MCF 10A (cell line): ENCODE data around the gene SAMHD1. TPM values are rescaled to one million over a fixed set of nuclear protein-coding genes. Genes with fewer than 3 reads are reported as not detected.
"Not testable (repeated sequence)": the region's sequence is repeated elsewhere in the genome, so short reads cannot be mapped to it uniquely, and the experiment has no call there.

Source experiments
- BruUV-seq: library from RNA; stranded (reverse); fragments of 400-500 nt; replicated peaks from 2 replicates; lab custom pipeline; 2021; lab: Mats Ljungman, UMichigan
- CTCF ChIA-PET: fragments of 300-600 bp; sonication (Branson Sonifier 250); formaldehyde crosslinking; extraction: SDS; loops from one replicate; lab custom pipeline; 2021; ENCODE audit warnings: antibody characterized with exemption, inconsistent platforms; lab: Yijun Ruan, JAX
- POLR2A ChIA-PET: fragments of 300-600, 350-650 bp; sonication (Branson Sonifier 250); formaldehyde crosslinking; extraction: SDS; loops from one replicate; lab custom pipeline; 2020; ENCODE audit warnings: antibody characterized with exemption, inconsistent platforms; lab: Yijun Ruan, JAX
- DNase-seq: peaks from one replicate; pipeline ENCODE4 v3.0.0-alpha.2; 2018; ENCODE audit not compliant: unreplicated experiment
- H3K27ac Mint-ChIP-seq: one replicate; pipeline ENCODE4 v1.8.0; 2022; ENCODE audit warnings: mild to moderate bottlenecking, low read depth, mixed read lengths; ENCODE audit not compliant: unreplicated experiment
- H3K27me3 Mint-ChIP-seq: one replicate; pipeline ENCODE4 v1.8.0; 2022; ENCODE audit warnings: mixed read lengths; ENCODE audit not compliant: insufficient read depth, unreplicated experiment
- H3K36me3 Mint-ChIP-seq: one replicate; pipeline ENCODE4 v1.8.0; 2022; ENCODE audit warnings: mild to moderate bottlenecking, moderate library complexity, mixed read lengths; ENCODE audit not compliant: insufficient read depth, unreplicated experiment
- H3K4me1 Mint-ChIP-seq: one replicate; pipeline ENCODE4 v1.8.0; 2022; ENCODE audit warnings: mixed read lengths; ENCODE audit not compliant: insufficient read depth, unreplicated experiment
- H3K4me3 Mint-ChIP-seq: one replicate; pipeline ENCODE4 v1.8.0; 2022; ENCODE audit warnings: mild to moderate bottlenecking, moderate library complexity, mixed read lengths; ENCODE audit not compliant: unreplicated experiment
- H3K9me3 Mint-ChIP-seq: one replicate; pipeline ENCODE4 v1.8.0; 2022; ENCODE audit warnings: mixed read lengths; ENCODE audit not compliant: unreplicated experiment
- intact Hi-C: fragments of 100-400 bp; cut with micrococcal nuclease; formaldehyde crosslinking; loops from 2 replicates; pipeline ENCODE4 v1.14.1; 2022
- total RNA-seq: library from RNA; stranded (reverse); gene quantifications from 2 replicates; pipeline ENCODE4 v1.2.3, GENCODE V29; 2022
- TF ChIP-seq, protein P1 (sequence below): fragments of 200-600 bp; IDR thresholded peaks from one replicate; pipeline ENCODE4 v1.8.0; 2022; ENCODE audit warnings: antibody characterized with exemption, mild to moderate bottlenecking; ENCODE audit not compliant: unreplicated experiment

SAMHD1 gene
- total RNA-seq, 1 experiment from 2014 or later: 2.6 TPM

DNA sequence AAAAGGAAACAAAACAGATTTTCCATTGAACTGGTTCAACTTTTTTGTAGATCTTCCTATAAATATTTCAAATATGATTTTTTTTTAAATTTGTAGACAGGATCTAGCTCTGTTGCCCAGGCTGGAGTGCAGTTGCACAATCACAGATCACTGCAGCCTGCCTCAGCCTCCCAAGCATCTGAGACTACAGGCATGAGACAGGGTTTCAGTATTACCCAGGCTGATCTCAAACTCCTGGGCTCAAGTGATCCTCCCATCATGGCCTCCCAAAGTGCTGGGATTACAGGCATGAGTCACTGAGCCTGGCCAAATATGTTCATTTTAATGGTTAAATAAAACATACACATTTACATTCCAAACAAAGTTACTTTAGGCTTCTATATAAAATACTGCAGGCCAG lies 33.6 kb downstream of the SAMHD1 start:
- POLR2A ChIA-PET: interaction anchor here (0.7 to 0.8 kb wide), 2 partner anchors 32 to 426 kb away, joined by 3 read pairs; no protein-coding TSS in a partner anchor
- H3K4me3 Mint-ChIP-seq: no peak overlapping the region
- TF ChIP-seq, protein P1, sequence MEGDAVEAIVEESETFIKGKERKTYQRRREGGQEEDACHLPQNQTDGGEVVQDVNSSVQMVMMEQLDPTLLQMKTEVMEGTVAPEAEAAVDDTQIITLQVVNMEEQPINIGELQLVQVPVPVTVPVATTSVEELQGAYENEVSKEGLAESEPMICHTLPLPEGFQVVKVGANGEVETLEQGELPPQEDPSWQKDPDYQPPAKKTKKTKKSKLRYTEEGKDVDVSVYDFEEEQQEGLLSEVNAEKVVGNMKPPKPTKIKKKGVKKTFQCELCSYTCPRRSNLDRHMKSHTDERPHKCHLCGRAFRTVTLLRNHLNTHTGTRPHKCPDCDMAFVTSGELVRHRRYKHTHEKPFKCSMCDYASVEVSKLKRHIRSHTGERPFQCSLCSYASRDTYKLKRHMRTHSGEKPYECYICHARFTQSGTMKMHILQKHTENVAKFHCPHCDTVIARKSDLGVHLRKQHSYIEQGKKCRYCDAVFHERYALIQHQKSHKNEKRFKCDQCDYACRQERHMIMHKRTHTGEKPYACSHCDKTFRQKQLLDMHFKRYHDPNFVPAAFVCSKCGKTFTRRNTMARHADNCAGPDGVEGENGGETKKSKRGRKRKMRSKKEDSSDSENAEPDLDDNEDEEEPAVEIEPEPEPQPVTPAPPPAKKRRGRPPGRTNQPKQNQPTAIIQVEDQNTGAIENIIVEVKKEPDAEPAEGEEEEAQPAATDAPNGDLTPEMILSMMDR: no peak
- H3K27ac Mint-ChIP-seq: no peak overlapping the region
- H3K36me3 Mint-ChIP-seq: no peaks in the 10 kb centered on the region
- BruUV-seq: no TSS peak
- no peak for DNase-seq
- intact Hi-C loops: loop anchor here (5.0 to 10.0 kb wide), 3 partner anchors 253 to 716 kb away; no protein-coding TSS in a partner anchor
- no peaks in the 10 kb centered on the region for H3K9me3 Mint-ChIP-seq
- no peaks in the 10 kb centered on the region for H3K27me3 Mint-ChIP-seq
- H3K4me1 Mint-ChIP-seq: no peaks in the 10 kb centered on the region
- CTCF ChIA-PET: interaction anchor here (0.6 to 2.4 kb wide), 6 partner anchors 10 to 701 kb away, joined by 3 to 10 read pairs (median 4); no protein-coding TSS in a partner anchor

DNA sequence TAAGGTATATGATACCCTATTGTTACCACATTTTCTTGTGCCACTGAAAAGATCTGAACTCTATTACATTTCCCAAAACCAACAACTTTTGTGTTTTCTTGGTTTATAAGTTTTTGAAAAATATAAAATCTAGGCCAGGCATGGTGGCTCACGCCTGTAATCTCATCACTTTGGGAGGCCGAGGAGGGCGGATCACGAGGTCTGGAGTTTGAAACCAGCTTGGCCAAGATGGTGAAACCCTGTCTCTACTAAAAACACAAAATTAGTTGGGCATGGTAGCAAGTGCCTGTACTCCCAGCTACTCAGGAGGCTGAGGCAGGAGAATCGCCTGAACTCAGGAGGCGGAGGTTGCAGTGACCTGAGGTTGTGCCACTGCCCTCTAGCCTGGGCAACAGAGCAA lies 34.3 kb downstream of the SAMHD1 start:
- Mint-ChIP-seq H3K36me3 (no peaks in the 10 kb centered on the region), H3K4me1 (no peaks in the 10 kb centered on the region), H3K27ac (no peak overlapping the region), H3K4me3 (no peak overlapping the region), H3K9me3 (no peaks in the 10 kb centered on the region), H3K27me3 (no peaks in the 10 kb centered on the region)
- POLR2A ChIA-PET: interaction anchor here (0.8 kb wide), 1 partner anchor 425 kb away, joined by 3 read pairs; no protein-coding TSS in a partner anchor
- BruUV-seq: no TSS peak
- CTCF ChIA-PET: interaction anchor here (0.6 to 2.4 kb wide), 4 partner anchors 31 to 701 kb away, joined by 3 to 9 read pairs (median 4); no protein-coding TSS in a partner anchor
- TF ChIP-seq, protein P1: no peak
- intact Hi-C loops: loop anchor here (5.0 to 10.0 kb wide), 3 partner anchors 252 to 715 kb away; no protein-coding TSS in a partner anchor
- no peak for DNase-seq

DNA sequence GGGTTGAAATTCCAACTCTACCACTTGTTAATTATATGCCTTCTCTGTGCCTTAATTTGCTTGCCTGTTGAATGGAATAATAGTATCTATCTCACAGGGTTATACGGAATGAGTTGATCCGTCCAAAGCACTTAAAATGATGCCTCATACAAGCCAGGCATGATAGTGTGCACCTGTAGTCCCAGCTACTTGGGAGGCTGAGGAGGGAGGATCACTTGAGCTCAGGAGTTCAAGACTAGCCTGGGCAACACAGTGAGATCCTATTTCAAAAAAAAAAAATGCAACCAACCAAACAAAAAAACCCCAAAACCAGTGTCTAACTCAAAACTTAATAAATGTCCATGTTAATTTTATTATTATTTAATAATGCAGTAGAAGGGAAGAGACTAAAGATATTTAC lies 35.3 kb downstream of the SAMHD1 start:
- Mint-ChIP-seq H3K27ac (no peak overlapping the region), H3K27me3 (no peaks in the 10 kb centered on the region), H3K4me1 (no peaks in the 10 kb centered on the region), H3K36me3 (no peaks in the 10 kb centered on the region), H3K4me3 (no peak overlapping the region), H3K9me3 (no peaks in the 10 kb centered on the region)
- BruUV-seq: no TSS peak
- TF ChIP-seq, protein P1: no peak
- ChIA-PET POLR2A (no interaction called here), CTCF (interaction anchor here (0.6 to 1.1 kb wide), 4 partner anchors 24 to 205 kb away, joined by 3 to 4 read pairs (median 4); no protein-coding TSS in a partner anchor)
- intact Hi-C loops: loop anchor here (5.0 to 10.0 kb wide), 3 partner anchors 251 to 714 kb away; no protein-coding TSS in a partner anchor
- no peak for DNase-seq

DNA sequence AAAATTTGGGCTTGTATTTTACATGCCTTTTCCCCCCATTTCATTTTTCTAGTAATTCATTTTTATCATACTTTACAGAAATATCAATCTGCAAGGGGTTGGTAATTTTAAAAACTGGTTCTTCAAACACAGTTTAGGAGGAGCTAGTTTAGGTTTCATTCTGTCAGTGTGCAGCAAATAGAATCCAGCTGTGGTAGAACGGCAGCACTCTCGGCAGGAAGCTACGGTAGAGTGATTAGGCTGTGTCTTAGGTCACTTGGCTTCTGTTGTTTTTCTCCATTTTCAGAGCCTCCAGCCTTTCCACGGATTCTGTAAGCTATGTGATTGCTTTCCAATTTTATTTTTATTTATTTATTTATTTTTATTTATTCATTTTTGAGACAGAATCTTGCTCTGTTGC lies 42.9 kb downstream of the SAMHD1 start:
- no peaks in the 10 kb centered on the region for H3K36me3 Mint-ChIP-seq

DNA sequence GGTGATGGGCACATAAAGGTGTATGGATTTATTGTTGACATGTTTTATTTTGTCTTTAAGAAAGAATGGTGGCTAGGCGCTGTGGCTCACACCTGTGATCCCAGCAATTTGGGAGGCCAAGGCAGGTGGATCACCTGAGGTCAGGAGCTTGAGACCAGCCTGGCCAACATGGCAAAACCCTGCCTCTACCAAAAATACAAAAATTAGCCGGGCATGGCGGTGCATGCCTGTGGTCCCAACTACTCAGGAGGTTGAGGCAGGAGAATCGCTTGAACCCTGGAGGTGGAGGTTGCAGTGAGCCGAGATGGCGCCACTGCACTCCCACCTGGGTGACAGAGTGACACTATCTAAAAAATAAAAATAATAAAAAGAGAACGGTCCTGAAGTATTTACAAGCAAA lies 45.4 kb downstream of the SAMHD1 start:
- H3K27me3 Mint-ChIP-seq, intact Hi-C loops, H3K4me3 Mint-ChIP-seq, DNase-seq, H3K36me3 Mint-ChIP-seq, H3K27ac Mint-ChIP-seq, H3K9me3 Mint-ChIP-seq, H3K4me1 Mint-ChIP-seq, BruUV-seq: not testable (repeated sequence)
- ChIA-PET CTCF (interaction anchor here (0.7 kb wide), 1 partner anchor 1354 kb away, joined by 4 read pairs; no protein-coding TSS in a partner anchor), POLR2A (interaction anchor here (0.6 kb wide), 2 partner anchors 36 to 951 kb away, joined by 3 to 4 read pairs; no protein-coding TSS in a partner anchor)

More for the DNA sequence above, 42.9 kb downstream of the SAMHD1 start:
- no TSS peak for BruUV-seq
- DNase-seq: no peak
- no peak overlapping the region for H3K27ac Mint-ChIP-seq
- H3K27me3 Mint-ChIP-seq: no peaks in the 10 kb centered on the region
- no peak overlapping the region for H3K4me3 Mint-ChIP-seq
- POLR2A ChIA-PET: no interaction called here
- TF ChIP-seq, protein P1: no peak
- no peaks in the 10 kb centered on the region for H3K4me1 Mint-ChIP-seq
- intact Hi-C loops: no loop called here
- CTCF ChIA-PET: interaction anchor here (0.6 to 1.5 kb wide), 7 partner anchors 11 to 707 kb away, joined by 3 to 4 read pairs (median 3); no protein-coding TSS in a partner anchor
- H3K9me3 Mint-ChIP-seq: no peaks in the 10 kb centered on the region

DNA sequence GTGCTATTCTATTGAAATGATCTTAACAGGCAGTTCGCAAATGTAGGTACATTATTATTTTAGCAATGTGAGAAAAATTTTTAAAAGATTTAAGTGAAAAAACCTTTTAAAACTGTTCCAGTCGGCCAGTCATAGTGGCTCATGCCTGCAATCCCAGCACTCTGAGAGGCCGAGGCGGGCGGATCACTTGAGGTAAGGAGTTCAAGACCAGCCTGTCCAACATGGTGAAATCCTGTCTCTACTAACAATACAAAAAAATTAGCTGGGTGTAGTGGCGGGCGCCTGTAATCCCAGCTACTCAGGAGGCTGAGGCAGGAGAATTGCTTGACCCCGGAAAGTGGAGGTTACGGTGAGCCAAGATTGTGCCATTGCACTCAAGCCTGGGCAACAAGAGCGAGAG lies 45.9 kb downstream of the SAMHD1 start:
- DNase-seq, H3K27ac Mint-ChIP-seq, H3K9me3 Mint-ChIP-seq, intact Hi-C loops, BruUV-seq, H3K4me3 Mint-ChIP-seq, H3K4me1 Mint-ChIP-seq, H3K27me3 Mint-ChIP-seq, H3K36me3 Mint-ChIP-seq: not testable (repeated sequence)
- CTCF ChIA-PET: interaction anchor here (0.7 kb wide), 1 partner anchor 1354 kb away, joined by 4 read pairs; no protein-coding TSS in a partner anchor
- POLR2A ChIA-PET: interaction anchor here (0.6 kb wide), 1 partner anchor 950 kb away, joined by 4 read pairs; no protein-coding TSS in a partner anchor
